Renal pelvis (tissue), 12 donors: Measurements from ENCODE around the gene PRR20A. TPM values are rescaled to one million over a fixed set of nuclear protein-coding genes. Genes with fewer than 3 reads are reported as not detected.
"Not testable (repeated sequence)": the region's sequence is repeated elsewhere in the genome, so short reads cannot be mapped to it uniquely, and the experiment has no call there.

ENCODE experiments used
- DNase-seq: peaks from one replicate; pipeline ENCODE4 v3.0.0-alpha.2; 2013
- long read RNA-seq, 16 experiments: transcript quantifications; one replicate each; lab custom pipeline, GENCODE V29; 2026
- polyA plus RNA-seq, 3 donors: library from polyadenylated mRNA; unstranded; fragments of 120-200 nt; gene quantifications; one replicate each; pipeline ENCODE4 v1.2.1, GENCODE V29; 2013; ENCODE audit not compliant: insufficient read length in 3 of 3

The PRR20A gene
- not detected for polyA plus RNA-seq
- long read RNA-seq, donor 1, result 0 reads
- long read RNA-seq, donor 2, result 0 reads
- long read RNA-seq, donor 3, result 0 reads
- long read RNA-seq, donor 4, result 0 reads
- long read RNA-seq, donor 5, result 0 reads
- long read RNA-seq, donor 6, result 0 reads
- long read RNA-seq, donor 7, result 0 reads
- long read RNA-seq, donor 8, result 0 reads
- long read RNA-seq, donor 9, result 0 reads
- long read RNA-seq, donor 10, result 0 reads
- long read RNA-seq, donor 11, result 0 reads
- long read RNA-seq, donor 12, result 0 reads
- long read RNA-seq, donor 13, result 0 reads
- long read RNA-seq, donor 14, result 0 reads
- long read RNA-seq, donor 15, result 0 reads
- long read RNA-seq, donor 16, result 0 reads

DNA sequence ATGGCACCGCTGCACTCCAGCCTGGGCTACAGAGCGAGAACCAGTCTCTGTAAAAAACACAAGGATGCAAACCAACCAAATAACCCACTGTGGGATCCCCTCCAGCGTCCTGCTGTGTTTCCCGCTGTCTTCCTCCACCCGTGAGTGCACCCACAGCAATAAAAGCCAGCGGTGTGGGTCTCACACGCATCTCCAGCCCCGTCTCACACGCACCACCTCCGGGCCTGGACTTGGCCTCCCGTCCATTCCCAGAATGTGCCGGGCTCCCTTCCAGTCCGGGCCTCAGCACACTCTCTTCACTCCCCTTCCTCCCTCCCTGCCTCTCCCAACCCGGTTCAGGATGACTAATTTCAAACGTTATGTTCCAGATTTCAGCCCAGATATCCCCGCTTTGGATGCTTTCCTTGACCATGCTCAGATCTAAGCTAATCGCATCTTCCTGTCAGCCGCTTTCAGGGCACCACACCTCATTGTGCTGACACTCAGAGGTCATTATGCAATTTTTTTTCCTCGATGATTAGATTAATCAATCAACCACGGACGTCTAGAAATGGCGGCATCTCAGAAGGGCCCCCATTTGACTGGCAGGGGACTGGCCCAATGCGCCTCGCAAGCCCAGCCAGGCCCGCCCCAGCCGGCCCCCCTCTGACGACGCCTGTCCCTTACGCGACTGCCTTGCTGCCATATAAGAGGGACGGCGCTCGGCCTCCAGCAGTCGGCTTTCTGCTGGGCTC, at the start of gene PRR20A:
Gene PRR20A, plus strand, starts transcription at position 684 of the 734 bp plus-strand sequence. CDS start 387 bp downstream, outside the sequence.
- not testable (repeated sequence) for DNase-seq

DNA sequence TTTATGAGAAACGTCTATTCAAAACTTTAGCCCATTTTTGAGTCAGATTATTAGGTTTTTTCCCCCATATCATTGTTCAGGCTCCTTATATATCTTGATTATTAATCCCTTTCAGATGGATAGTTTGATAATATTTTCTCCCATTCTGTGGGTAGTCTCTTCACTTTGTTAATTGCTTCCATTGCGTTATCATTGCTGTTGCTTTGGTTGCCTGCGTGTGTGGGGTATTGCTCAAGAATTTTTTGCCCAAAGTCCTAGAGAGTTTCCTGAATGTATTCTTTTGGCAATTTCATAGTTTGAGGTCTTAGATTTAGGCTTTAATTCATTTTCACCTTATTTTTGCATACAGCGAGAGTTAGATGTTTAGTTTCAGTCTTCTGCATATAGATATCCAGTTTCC, 25.8 kb upstream of the PRR20A start:
- no peak for DNase-seq

DNA sequence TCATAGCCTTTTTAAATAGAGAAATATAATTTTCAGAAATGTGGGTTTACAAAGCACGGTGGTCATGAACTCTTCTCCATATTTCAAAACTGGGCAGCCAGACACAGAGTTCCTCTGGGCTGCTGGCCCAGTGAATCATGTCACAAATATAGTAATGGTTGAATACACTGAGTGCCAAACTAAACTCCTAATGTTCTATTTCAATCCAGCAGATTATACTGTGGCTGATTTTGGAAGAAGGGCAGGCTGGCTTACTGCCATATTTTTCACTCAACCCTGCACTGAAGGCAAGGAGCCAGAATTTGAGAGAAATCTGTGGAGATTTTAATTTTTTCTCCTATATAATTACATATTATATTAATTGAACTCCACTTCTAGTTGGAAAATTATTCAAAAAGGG, 17.0 kb upstream of the PRR20A start:
- DNase-seq, result no peak

DNA sequence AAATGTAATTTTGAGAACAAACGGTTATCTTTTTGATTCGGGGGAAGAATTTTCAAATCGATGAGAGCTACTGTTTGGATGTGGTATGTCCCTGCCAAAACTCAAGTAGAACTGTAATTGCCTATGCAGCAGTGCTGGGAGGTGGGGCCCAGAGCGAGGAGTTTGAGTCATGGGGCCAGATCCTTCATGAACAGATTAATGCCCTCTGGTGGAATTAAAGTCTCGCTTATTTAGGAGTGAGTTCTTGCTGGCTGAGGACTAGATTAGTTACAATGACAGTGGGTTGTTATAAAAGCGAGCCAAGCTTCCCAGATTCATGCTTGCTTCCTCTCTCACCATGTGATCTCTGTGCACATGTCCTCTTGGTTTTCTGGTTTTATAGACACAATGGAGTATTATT, 11.8 kb upstream of the PRR20A start:
- DNase-seq, result no peak

DNA sequence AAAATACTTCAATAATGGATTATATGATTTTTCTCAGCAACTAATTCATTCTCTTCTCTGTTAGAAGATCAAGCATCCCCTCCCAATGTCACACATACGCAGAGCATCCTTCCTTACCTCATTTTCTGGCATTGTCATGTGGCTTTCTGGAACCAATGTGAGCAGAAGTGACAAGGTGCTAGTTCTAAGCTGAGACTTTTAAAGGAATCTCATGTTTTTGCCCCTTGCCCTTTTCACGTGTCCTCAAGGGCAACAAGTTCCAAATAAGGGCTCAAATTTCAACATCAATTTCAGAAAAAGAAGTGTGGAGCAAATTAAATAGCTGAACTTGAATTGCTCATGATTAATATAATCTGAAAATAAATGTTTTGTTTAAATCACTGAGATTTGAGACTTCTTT, 4.6 kb upstream of the PRR20A start:
- no peak for DNase-seq

DNA sequence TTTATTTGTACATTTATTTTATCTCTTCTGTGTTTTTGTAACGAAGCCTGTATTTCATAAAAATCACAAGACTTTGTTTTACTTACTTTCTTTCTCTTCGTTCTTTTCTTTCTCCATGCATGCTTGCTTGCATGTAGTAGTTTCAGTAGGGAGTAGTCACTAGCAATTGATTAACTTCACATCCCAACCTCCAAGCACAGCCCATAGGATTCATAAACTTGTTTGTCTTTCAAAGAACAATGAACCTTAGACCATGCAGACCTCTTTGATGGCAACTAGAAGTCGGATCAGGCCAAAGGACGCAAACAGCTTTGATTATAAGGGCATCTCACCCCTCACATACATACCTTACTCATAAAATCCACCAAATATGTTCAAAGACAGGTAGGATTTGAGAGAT, 3.1 kb upstream of the PRR20A start:
- DNase-seq, result no peak

DNA sequence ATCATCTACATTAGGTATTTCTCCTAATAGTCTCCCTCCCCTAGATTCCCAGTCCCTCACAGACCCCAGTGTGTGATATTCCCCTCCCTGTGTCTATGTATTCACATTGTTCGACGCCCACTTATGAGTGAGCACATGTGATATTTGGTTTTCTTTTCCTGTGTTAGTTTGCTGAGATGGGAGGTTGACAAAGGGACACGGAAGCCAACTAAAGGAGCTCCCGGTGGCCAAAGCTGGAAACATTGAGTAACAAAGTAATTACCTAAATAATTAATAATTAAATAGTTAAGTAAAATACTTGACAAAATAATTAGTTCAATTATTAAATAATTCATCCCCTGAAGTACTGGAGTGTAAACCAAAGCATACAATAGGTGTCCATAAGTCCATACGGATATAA, 1.7 kb upstream of the PRR20A start:
- no peak for DNase-seq

DNA sequence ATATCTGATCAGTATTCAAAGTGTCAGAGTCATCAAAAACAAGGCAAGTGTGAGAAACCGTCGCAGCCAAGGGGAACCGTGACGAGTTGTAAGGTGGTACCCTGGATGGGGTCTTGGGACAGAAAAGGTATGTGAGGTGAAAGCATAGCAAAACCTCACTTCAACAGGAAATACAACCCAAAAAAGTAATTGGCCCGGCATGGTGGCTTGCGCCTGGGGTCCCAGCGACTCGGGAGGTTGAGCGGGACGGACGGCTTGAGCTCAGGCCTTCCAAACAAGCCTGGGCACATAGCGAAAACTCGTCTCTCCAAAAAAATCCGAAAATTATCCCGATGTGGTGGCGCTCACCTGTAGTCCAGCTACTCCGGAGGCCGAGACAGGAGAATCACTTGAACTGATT, 937 bp upstream of the PRR20A start:
- DNase-seq, result not testable (repeated sequence)

DNA sequence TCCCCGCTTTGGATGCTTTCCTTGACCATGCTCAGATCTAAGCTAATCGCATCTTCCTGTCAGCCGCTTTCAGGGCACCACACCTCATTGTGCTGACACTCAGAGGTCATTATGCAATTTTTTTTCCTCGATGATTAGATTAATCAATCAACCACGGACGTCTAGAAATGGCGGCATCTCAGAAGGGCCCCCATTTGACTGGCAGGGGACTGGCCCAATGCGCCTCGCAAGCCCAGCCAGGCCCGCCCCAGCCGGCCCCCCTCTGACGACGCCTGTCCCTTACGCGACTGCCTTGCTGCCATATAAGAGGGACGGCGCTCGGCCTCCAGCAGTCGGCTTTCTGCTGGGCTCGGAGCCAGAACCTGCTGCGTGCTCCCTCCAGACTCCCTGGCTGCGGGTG, 6.5 kb downstream of the PRR20A start, which contains the start of gene PRR20B:
Gene PRR20B, plus strand, starts transcription at position 301 of the 400 bp plus-strand sequence. CDS start 387 bp downstream, outside the sequence.
- DNase-seq, result not testable (repeated sequence)

DNA sequence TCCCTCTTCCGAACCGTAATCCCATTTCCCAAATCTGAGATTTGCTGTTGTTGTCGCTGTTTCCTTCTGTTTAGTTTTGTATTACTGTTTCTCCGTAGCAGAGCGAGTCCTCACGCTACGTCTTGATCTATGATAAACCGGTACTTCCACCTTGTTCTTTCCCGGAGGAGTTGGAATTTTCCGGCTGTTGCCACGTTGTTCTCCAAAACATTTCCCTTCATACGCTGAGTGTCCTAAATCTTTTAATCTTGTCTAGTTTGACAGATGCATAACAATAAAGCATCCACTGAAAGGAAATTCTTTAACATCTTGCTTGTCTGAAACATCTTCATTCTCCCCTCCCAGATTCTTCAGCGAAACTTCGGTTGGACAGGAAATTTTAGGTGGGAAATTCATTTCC, 7.4 kb downstream of the PRR20A start:
- not testable (repeated sequence) for DNase-seq

DNA sequence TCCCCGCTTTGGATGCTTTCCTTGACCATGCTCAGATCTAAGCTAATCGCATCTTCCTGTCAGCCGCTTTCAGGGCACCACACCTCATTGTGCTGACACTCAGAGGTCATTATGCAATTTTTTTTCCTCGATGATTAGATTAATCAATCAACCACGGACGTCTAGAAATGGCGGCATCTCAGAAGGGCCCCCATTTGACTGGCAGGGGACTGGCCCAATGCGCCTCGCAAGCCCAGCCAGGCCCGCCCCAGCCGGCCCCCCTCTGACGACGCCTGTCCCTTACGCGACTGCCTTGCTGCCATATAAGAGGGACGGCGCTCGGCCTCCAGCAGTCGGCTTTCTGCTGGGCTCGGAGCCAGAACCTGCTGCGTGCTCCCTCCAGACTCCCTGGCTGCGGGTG, 13.0 kb downstream of the PRR20A start, which contains the start of gene PRR20C:
Gene PRR20C, plus strand, starts transcription at position 301 of the 400 bp plus-strand sequence. CDS start 387 bp downstream, outside the sequence.
- DNase-seq, result not testable (repeated sequence)

DNA sequence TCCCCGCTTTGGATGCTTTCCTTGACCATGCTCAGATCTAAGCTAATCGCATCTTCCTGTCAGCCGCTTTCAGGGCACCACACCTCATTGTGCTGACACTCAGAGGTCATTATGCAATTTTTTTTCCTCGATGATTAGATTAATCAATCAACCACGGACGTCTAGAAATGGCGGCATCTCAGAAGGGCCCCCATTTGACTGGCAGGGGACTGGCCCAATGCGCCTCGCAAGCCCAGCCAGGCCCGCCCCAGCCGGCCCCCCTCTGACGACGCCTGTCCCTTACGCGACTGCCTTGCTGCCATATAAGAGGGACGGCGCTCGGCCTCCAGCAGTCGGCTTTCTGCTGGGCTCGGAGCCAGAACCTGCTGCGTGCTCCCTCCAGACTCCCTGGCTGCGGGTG, 19.6 kb downstream of the PRR20A start, which contains the start of gene PRR20D:
Gene PRR20D, plus strand, starts transcription at position 301 of the 400 bp plus-strand sequence. CDS start 387 bp downstream, outside the sequence.
- DNase-seq, result not testable (repeated sequence)

DNA sequence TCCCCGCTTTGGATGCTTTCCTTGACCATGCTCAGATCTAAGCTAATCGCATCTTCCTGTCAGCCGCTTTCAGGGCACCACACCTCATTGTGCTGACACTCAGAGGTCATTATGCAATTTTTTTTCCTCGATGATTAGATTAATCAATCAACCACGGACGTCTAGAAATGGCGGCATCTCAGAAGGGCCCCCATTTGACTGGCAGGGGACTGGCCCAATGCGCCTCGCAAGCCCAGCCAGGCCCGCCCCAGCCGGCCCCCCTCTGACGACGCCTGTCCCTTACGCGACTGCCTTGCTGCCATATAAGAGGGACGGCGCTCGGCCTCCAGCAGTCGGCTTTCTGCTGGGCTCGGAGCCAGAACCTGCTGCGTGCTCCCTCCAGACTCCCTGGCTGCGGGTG, 26.2 kb downstream of the PRR20A start, which contains the start of gene PRR20E:
Gene PRR20E, plus strand, starts transcription at position 301 of the 400 bp plus-strand sequence. CDS start 387 bp downstream, outside the sequence.
- not testable (repeated sequence) for DNase-seq

DNA sequence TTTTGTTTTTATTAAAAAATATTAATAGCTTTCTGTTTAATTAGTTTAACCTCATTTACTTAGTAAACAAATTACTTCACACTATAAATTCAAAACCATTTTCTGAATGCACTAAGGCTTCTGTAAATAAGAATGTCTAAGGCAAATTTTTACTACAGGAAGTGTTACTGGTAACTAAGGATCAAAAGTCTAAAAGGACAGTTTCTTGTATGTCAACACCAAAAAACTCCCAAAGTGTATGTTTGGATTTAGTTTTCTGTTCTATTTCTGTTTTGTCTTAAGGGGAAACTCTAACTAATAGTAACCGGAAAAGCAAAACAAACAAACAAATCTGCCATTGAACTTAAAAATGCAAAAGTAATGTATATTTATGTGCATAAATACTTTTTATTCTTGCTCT, 50.9 kb downstream of the PRR20A start:
- no peak for DNase-seq

Other genes starting within 250 kb of the PRR20A start
- gene PRR20B, start 6.6 kb downstream of the PRR20A start, polyA plus RNA-seq, result not detected
- gene PRR20C, start 13.1 kb downstream of the PRR20A start, polyA plus RNA-seq, result not detected
- not detected for gene PRR20D, start 19.7 kb downstream of the PRR20A start, polyA plus RNA-seq
- not detected for gene PRR20E, start 26.3 kb downstream of the PRR20A start, polyA plus RNA-seq